ENCODE measurements around the gene NHERF1. TPM values are rescaled to one million over a fixed set of nuclear protein-coding genes. Genes with fewer than 3 reads are reported as not detected.

Gene NHERF1
- total and polyA plus RNA-seq, 2 of the 13 experiments (the other 11 are each of a cell fraction or from before 2014, with no cell fraction given), result 169 to 269 TPM

DNA sequence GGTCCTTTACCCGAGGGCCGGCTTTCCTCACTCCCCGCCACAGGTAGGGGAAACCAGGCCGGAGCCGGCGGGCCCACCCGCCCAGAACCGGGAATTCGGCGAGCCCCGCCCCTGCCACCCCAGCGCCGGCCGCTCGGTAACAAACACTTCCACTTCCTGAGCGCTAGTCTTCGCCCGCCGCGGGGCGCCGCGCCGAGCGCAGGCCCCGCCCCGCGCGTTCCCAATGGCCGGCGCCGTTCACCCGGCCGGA is 224 bp upstream of the NHERF1 start (continued):
- TF ChIP-seq, protein P1, sequence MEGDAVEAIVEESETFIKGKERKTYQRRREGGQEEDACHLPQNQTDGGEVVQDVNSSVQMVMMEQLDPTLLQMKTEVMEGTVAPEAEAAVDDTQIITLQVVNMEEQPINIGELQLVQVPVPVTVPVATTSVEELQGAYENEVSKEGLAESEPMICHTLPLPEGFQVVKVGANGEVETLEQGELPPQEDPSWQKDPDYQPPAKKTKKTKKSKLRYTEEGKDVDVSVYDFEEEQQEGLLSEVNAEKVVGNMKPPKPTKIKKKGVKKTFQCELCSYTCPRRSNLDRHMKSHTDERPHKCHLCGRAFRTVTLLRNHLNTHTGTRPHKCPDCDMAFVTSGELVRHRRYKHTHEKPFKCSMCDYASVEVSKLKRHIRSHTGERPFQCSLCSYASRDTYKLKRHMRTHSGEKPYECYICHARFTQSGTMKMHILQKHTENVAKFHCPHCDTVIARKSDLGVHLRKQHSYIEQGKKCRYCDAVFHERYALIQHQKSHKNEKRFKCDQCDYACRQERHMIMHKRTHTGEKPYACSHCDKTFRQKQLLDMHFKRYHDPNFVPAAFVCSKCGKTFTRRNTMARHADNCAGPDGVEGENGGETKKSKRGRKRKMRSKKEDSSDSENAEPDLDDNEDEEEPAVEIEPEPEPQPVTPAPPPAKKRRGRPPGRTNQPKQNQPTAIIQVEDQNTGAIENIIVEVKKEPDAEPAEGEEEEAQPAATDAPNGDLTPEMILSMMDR (CRISPR knock-in tag; IDR thresholded peaks at IDR 0.05), result no peak
- TF ChIP-seq MYC (CRISPR knock-in tag; IDR thresholded peaks at IDR 0.05; ENCODE audit: borderline replicate concordance), result no peak
- peak; percentile 14; the same call in 1 of the 2 replicates for TF ChIP-seq ARID2 (CRISPR knock-in tag; IDR thresholded peaks at IDR 0.05; ENCODE audit: borderline replicate concordance)
- no peak for TF ChIP-seq ZNF660 (CRISPR knock-in tag; IDR thresholded peaks at IDR 0.05; ENCODE audit: borderline replicate concordance, low read depth)
- TF ChIP-seq, protein P2, sequence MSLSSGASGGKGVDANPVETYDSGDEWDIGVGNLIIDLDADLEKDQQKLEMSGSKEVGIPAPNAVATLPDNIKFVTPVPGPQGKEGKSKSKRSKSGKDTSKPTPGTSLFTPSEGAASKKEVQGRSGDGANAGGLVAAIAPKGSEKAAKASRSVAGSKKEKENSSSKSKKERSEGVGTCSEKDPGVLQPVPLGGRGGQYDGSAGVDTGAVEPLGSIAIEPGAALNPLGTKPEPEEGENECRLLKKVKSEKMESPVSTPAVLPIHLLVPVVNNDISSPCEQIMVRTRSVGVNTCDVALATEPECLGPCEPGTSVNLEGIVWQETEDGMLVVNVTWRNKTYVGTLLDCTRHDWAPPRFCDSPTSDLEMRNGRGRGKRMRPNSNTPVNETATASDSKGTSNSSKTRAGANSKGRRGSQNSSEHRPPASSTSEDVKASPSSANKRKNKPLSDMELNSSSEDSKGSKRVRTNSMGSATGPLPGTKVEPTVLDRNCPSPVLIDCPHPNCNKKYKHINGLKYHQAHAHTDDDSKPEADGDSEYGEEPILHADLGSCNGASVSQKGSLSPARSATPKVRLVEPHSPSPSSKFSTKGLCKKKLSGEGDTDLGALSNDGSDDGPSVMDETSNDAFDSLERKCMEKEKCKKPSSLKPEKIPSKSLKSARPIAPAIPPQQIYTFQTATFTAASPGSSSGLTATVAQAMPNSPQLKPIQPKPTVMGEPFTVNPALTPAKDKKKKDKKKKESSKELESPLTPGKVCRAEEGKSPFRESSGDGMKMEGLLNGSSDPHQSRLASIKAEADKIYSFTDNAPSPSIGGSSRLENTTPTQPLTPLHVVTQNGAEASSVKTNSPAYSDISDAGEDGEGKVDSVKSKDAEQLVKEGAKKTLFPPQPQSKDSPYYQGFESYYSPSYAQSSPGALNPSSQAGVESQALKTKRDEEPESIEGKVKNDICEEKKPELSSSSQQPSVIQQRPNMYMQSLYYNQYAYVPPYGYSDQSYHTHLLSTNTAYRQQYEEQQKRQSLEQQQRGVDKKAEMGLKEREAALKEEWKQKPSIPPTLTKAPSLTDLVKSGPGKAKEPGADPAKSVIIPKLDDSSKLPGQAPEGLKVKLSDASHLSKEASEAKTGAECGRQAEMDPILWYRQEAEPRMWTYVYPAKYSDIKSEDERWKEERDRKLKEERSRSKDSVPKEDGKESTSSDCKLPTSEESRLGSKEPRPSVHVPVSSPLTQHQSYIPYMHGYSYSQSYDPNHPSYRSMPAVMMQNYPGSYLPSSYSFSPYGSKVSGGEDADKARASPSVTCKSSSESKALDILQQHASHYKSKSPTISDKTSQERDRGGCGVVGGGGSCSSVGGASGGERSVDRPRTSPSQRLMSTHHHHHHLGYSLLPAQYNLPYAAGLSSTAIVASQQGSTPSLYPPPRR (CRISPR knock-in tag; IDR thresholded peaks at IDR 0.05; ENCODE audit: borderline replicate concordance), result 0 out of 2 replicates have a peak, but pooled peaks have one; percentile 6
- TF ChIP-seq ZNF292 (CRISPR knock-in tag; IDR thresholded peaks at IDR 0.05; ENCODE audit: borderline replicate concordance, low read depth), result 0 out of 2 replicates have a peak, but pooled peaks have one; percentile 4
- TF ChIP-seq RBM22 (optimal IDR thresholded peaks at IDR 0.05; ENCODE audit: low read length), result no peak
- TF ChIP-seq, protein P3, sequence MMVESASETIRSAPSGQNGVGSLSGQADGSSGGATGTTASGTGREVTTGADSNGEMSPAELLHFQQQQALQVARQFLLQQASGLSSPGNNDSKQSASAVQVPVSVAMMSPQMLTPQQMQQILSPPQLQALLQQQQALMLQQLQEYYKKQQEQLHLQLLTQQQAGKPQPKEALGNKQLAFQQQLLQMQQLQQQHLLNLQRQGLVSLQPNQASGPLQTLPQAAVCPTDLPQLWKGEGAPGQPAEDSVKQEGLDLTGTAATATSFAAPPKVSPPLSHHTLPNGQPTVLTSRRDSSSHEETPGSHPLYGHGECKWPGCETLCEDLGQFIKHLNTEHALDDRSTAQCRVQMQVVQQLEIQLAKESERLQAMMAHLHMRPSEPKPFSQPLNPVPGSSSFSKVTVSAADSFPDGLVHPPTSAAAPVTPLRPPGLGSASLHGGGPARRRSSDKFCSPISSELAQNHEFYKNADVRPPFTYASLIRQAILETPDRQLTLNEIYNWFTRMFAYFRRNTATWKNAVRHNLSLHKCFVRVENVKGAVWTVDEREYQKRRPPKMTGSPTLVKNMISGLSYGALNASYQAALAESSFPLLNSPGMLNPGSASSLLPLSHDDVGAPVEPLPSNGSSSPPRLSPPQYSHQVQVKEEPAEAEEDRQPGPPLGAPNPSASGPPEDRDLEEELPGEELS (CRISPR knock-in tag; IDR thresholded peaks at IDR 0.05), result no peak
- no peak for TF ChIP-seq ZNF670 (CRISPR knock-in tag; IDR thresholded peaks at IDR 0.05; ENCODE audit: borderline replicate concordance)
- TF ChIP-seq PHF21A (CRISPR knock-in tag; IDR thresholded peaks at IDR 0.05), result peak; percentile 49; the same call in 1 of the 2 replicates
- TF ChIP-seq NRL (CRISPR knock-in tag; IDR thresholded peaks at IDR 0.05; ENCODE audit: borderline replicate concordance), result no peak
- TF ChIP-seq, protein P4, sequence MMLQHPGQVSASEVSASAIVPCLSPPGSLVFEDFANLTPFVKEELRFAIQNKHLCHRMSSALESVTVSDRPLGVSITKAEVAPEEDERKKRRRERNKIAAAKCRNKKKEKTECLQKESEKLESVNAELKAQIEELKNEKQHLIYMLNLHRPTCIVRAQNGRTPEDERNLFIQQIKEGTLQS (CRISPR knock-in tag; IDR thresholded peaks at IDR 0.05), result no peak
- TF ChIP-seq SNAPC2 (CRISPR knock-in tag; IDR thresholded peaks at IDR 0.05), result 0 out of 2 replicates have a peak, but pooled peaks have one; percentile 21
- TF ChIP-seq, protein P5, sequence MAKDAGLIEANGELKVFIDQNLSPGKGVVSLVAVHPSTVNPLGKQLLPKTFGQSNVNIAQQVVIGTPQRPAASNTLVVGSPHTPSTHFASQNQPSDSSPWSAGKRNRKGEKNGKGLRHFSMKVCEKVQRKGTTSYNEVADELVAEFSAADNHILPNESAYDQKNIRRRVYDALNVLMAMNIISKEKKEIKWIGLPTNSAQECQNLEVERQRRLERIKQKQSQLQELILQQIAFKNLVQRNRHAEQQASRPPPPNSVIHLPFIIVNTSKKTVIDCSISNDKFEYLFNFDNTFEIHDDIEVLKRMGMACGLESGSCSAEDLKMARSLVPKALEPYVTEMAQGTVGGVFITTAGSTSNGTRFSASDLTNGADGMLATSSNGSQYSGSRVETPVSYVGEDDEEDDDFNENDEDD (CRISPR knock-in tag; IDR thresholded peaks at IDR 0.05; ENCODE audit: borderline replicate concordance), result peak; percentile 83; the same call in 1 of the 2 replicates
- TF ChIP-seq ZNF484 (CRISPR knock-in tag; IDR thresholded peaks at IDR 0.05; ENCODE audit: borderline replicate concordance, low read depth), result no peak
- TF ChIP-seq ZNF3 (CRISPR knock-in tag; IDR thresholded peaks at IDR 0.05), result 0 out of 2 replicates have a peak, but pooled peaks have one; percentile 3
- TF ChIP-seq LCORL (IDR thresholded peaks at IDR 0.05), result no peak
- TF ChIP-seq LCORL (CRISPR knock-in tag; IDR thresholded peaks at IDR 0.05), result 0 out of 2 replicates have a peak, but pooled peaks have one; percentile 59
- peak; percentile 27; the same call in 1 of the 2 replicates for TF ChIP-seq PHF8 (CRISPR knock-in tag; IDR thresholded peaks at IDR 0.05)
- TF ChIP-seq FOXC1 (CRISPR knock-in tag; IDR thresholded peaks at IDR 0.05; ENCODE audit: borderline replicate concordance), result 0 out of 2 replicates have a peak, but pooled peaks have one; percentile 17
